ENCODE data around the gene SORCS3.

SORCS3 gene

GRCh38 chr10:105001269-105001668 lies 360.2 kb downstream of the SORCS3 start:
- DNase-seq (ENCODE audit: low read depth, low spot score), result no peak

- DNase-seq (ENCODE audit: low read depth, low spot score), result no peak
Observed at GRCh38 chr10:105010411-105011121, 369.5 kb downstream of the SORCS3 start.

GRCh38 chr10:105017116-105017515 lies 376.0 kb downstream of the SORCS3 start:
- no peak for DNase-seq (ENCODE audit: low read depth, low spot score)

- no peak for DNase-seq (ENCODE audit: low read depth, low spot score)
Observed at GRCh38 chr10:105017691-105018090, 376.6 kb downstream of the SORCS3 start.

- no peak for DNase-seq (ENCODE audit: low read depth, low spot score)
Observed at GRCh38 chr10:105023211-105024111, 382.4 kb downstream of the SORCS3 start.

- DNase-seq (ENCODE audit: low read depth, low spot score), result no peak
Observed at GRCh38 chr10:105024184-105024583, 383.1 kb downstream of the SORCS3 start.

- DNase-seq (ENCODE audit: low read depth, low spot score), result no peak
Observed at GRCh38 chr10:105025092-105025491, 384.0 kb downstream of the SORCS3 start.

GRCh38 chr10:105026566-105026965 lies 385.5 kb downstream of the SORCS3 start:
- DNase-seq (ENCODE audit: low read depth, low spot score), result no peak

- DNase-seq (ENCODE audit: low read depth, low spot score), result no peak
Observed at GRCh38 chr10:105029286-105029685, 388.2 kb downstream of the SORCS3 start.

- no peak for DNase-seq (ENCODE audit: low read depth, low spot score)
Observed at GRCh38 chr10:105037022-105037421, 395.9 kb downstream of the SORCS3 start.

GRCh38 chr10:105041956-105042355 lies 400.9 kb downstream of the SORCS3 start:
- no peak for DNase-seq (ENCODE audit: low read depth, low spot score)

GRCh38 chr10:105042906-105043552 lies 401.9 kb downstream of the SORCS3 start:
- no peak for DNase-seq (ENCODE audit: low read depth, low spot score)

- no peak for DNase-seq (ENCODE audit: low read depth, low spot score)
Observed at GRCh38 chr10:105044902-105045301, 403.8 kb downstream of the SORCS3 start.

GRCh38 chr10:105056413-105056812 lies 415.3 kb downstream of the SORCS3 start:
- DNase-seq (ENCODE audit: low read depth, low spot score), result no peak

GRCh38 chr10:105062951-105063350 lies 421.9 kb downstream of the SORCS3 start:
- no peak for DNase-seq (ENCODE audit: low read depth, low spot score)

- no peak for DNase-seq (ENCODE audit: low read depth, low spot score)
Observed at GRCh38 chr10:105063796-105064195, 422.7 kb downstream of the SORCS3 start.

- DNase-seq (ENCODE audit: low read depth, low spot score), result no peak
Observed at GRCh38 chr10:105068497-105068896, 427.4 kb downstream of the SORCS3 start.

GRCh38 chr10:105070249-105070648 lies 429.2 kb downstream of the SORCS3 start:
- DNase-seq (ENCODE audit: low read depth, low spot score), result no peak

GRCh38 chr10:105070952-105071351 lies 429.9 kb downstream of the SORCS3 start:
- no peak for DNase-seq (ENCODE audit: low read depth, low spot score)

GRCh38 chr10:105071980-105072379 lies 430.9 kb downstream of the SORCS3 start:
- DNase-seq (ENCODE audit: low read depth, low spot score), result no peak

GRCh38 chr10:105073999-105074398 lies 432.9 kb downstream of the SORCS3 start:
- no peak for DNase-seq (ENCODE audit: low read depth, low spot score)

GRCh38 chr10:105075031-105075430 lies 433.9 kb downstream of the SORCS3 start:
- DNase-seq (ENCODE audit: low read depth, low spot score), result no peak

Measured in smooth muscle cell of the brain vasculature (primary cell).